Calu3 (cell line): ENCODE data around the gene H1-8. TPM values are rescaled to one million over a fixed set of nuclear protein-coding genes. Genes with fewer than 3 reads are reported as not detected.

ENCODE experiments used
- BruUV-seq: library from RNA; stranded (reverse); fragments of 400-500 nt; replicated peaks from 2 replicates; lab custom pipeline; 2021; lab: Mats Ljungman, UMichigan
- CTCF ChIA-PET: fragments of 300-600 bp; sonication (Branson Sonifier 250); formaldehyde crosslinking; loops from one replicate; lab custom pipeline; 2022; ENCODE audit warnings: antibody characterized with exemption; lab: Charles Lee
- DNase-seq: peaks from one replicate; pipeline ENCODE4 v3.0.0; 2022
- H3K27ac Mint-ChIP-seq: one replicate; pipeline ENCODE4 v1.8.0; 2022; ENCODE audit warnings: mixed read lengths; ENCODE audit not compliant: unreplicated experiment
- H3K27me3 Mint-ChIP-seq: one replicate; pipeline ENCODE4 v1.8.0; 2022; ENCODE audit warnings: mixed read lengths; ENCODE audit not compliant: unreplicated experiment
- H3K36me3 Mint-ChIP-seq: one replicate; pipeline ENCODE4 v1.8.0; 2022; ENCODE audit warnings: mild to moderate bottlenecking, moderate library complexity, mixed read lengths; ENCODE audit not compliant: insufficient read depth, unreplicated experiment
- H3K4me1 Mint-ChIP-seq: one replicate; pipeline ENCODE4 v1.8.0; 2022; ENCODE audit warnings: mild to moderate bottlenecking, low read depth, mixed read lengths; ENCODE audit not compliant: unreplicated experiment
- H3K4me3 Mint-ChIP-seq: one replicate; pipeline ENCODE4 v1.8.0; 2022; ENCODE audit warnings: mild to moderate bottlenecking, low read depth, moderate library complexity, mixed read lengths; ENCODE audit not compliant: unreplicated experiment
- H3K9me3 Mint-ChIP-seq: one replicate; pipeline ENCODE4 v1.8.0; 2022; ENCODE audit warnings: low read depth, mixed read lengths; ENCODE audit not compliant: unreplicated experiment
- CTCF ChIP-seq: fragments of 200-600 bp; IDR thresholded peaks from one replicate; pipeline ENCODE4 v1.8.0; 2022; ENCODE audit warnings: antibody characterized with exemption; ENCODE audit not compliant: unreplicated experiment
- intact Hi-C: fragments of 100-400 bp; cut with micrococcal nuclease; formaldehyde crosslinking; loops from one replicate; pipeline ENCODE4 v1.10.0; 2022; ENCODE audit not compliant: unreplicated experiment
- total RNA-seq: library from RNA; stranded (reverse); gene quantifications from 2 replicates; pipeline ENCODE4 v1.2.3, GENCODE V29; 2022

H1-8 gene
- total RNA-seq, 1 experiment from 2014 or later = not detected

- TF ChIP-seq CTCF = no peak
- no peaks in the 10 kb centered on the region for H3K9me3 Mint-ChIP-seq
- no peak overlapping the region for H3K4me3 Mint-ChIP-seq
- no peak for DNase-seq
- intact Hi-C loops = no loop called here
- no peaks in the 10 kb centered on the region for H3K27me3 Mint-ChIP-seq
- BruUV-seq = no TSS peak
- CTCF ChIA-PET = no interaction called here
- H3K27ac Mint-ChIP-seq = no peak overlapping the region
- no peaks in the 10 kb centered on the region for H3K4me1 Mint-ChIP-seq
- H3K36me3 Mint-ChIP-seq = no peaks in the 10 kb centered on the region
These were observed 30.5 kb downstream of the H1-8 start for GRCh38 chr3:129573493-129573892.

GRCh38 chr3:129574206-129574605 lies 31.2 kb downstream of the H1-8 start:
- Mint-ChIP-seq H3K4me3 (no peak overlapping the region), H3K27me3 (no peaks in the 10 kb centered on the region), H3K36me3 (no peaks in the 10 kb centered on the region), H3K27ac (no peak overlapping the region), H3K4me1 (no peaks in the 10 kb centered on the region), H3K9me3 (no peaks in the 10 kb centered on the region)
- no peak for DNase-seq
- CTCF ChIA-PET = no interaction called here
- TF ChIP-seq CTCF = no peak
- intact Hi-C loops = no loop called here
- no TSS peak for BruUV-seq

DNA sequence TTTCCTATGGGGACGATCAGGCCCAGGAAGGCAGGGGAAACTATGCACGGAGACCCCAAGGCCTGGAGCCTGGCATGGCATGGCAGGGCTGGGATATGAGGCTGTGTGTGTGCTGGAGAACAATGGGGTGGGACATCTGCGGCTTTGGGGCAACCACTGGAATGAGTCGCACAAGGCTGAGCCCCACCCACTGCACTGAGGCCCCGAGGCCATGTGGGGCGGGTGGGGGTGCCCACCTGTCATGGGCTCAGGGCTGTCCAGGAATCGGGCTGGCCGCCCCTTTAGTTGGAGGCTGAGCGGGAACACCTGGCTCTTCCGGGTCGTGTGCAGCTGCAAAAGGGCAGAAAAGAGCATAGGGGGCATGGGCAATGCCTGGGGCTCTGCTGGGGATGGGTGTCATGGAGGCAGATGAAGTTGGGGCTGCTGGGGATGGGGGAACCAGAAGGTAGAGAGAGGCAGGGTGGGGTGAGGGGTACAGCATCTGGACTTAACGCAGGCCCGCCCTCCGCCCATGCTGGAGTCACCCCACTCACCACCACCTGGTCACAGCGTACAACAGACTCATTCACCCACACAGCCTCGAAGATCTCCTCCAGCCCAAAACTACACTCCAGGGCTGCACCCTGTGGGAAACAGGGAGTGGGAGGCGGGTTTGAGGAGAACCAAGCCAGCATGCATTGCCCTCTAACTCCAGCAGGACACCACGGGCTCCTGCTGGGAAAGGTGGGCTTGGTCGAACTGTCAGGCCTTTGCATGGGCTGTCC lies 32.4 kb downstream of the H1-8 start:
- no peaks in the 10 kb centered on the region for H3K9me3 Mint-ChIP-seq
- intact Hi-C loops = no loop called here
- no peaks in the 10 kb centered on the region for H3K4me1 Mint-ChIP-seq
- no peaks in the 10 kb centered on the region for H3K27me3 Mint-ChIP-seq
- no peak for DNase-seq
- CTCF ChIA-PET = interaction anchor here (0.7 to 0.9 kb wide), 2 partner anchors 19 to 481 kb away, joined by 3 to 5 read pairs; no protein-coding TSS in a partner anchor
- H3K4me3 Mint-ChIP-seq = no peak overlapping the region
- no peak for TF ChIP-seq CTCF
- BruUV-seq = no TSS peak
- no peaks in the 10 kb centered on the region for H3K36me3 Mint-ChIP-seq
- no peak overlapping the region for H3K27ac Mint-ChIP-seq

GRCh38 chr3:129575997-129576384 lies 33.0 kb downstream of the H1-8 start:
- no peak for DNase-seq
- TF ChIP-seq CTCF = no peak
- intact Hi-C loops = no loop called here
- H3K4me3 Mint-ChIP-seq = no peak overlapping the region
- H3K36me3 Mint-ChIP-seq = no peaks in the 10 kb centered on the region
- no peaks in the 10 kb centered on the region for H3K9me3 Mint-ChIP-seq
- H3K27me3 Mint-ChIP-seq = no peaks in the 10 kb centered on the region
- no peak overlapping the region for H3K27ac Mint-ChIP-seq
- no peaks in the 10 kb centered on the region for H3K4me1 Mint-ChIP-seq
- no TSS peak for BruUV-seq
- CTCF ChIA-PET = interaction anchor here (0.7 to 0.9 kb wide), 2 partner anchors 19 to 482 kb away, joined by 3 to 5 read pairs; no protein-coding TSS in a partner anchor
